A549 (cell line): ENCODE results near the gene KLF3.

ENCODE experiments used
- CBX2 ChIP-seq: fragments of 200-600 bp; sonication (generic); IDR thresholded peaks from 2 replicates; pipeline ENCODE4 v1.6.1; 2016; ENCODE audit warnings: low read depth, mild to moderate bottlenecking, borderline replicate concordance
- CHD2 ChIP-seq: fragments of 150-350 bp; IDR thresholded peaks from 2 replicates; pipeline ENCODE4 v1.6.1; 2014; ENCODE audit warnings: low read length; ENCODE audit not compliant: partially characterized antibody
- EP300 ChIP-seq, 2 experiments: fragments of >200 bp; sonication (Bioruptor Twin); formaldehyde crosslinking; IDR thresholded peaks; 2 replicates in 1 of 2; 3 replicates in 1 of 2; pipeline ENCODE4 v1.6.1; 2016 to 2017
- NR3C1 ChIP-seq: fragments of >200 bp; sonication (Bioruptor Twin); formaldehyde crosslinking; IDR thresholded peaks from 3 replicates; pipeline ENCODE4 v1.6.1; 2017
- POLR2A ChIP-seq: IDR thresholded peaks from 2 replicates; pipeline ENCODE4 v1.6.1; 2012; ENCODE audit warnings: mild to moderate bottlenecking, low read length
- TF ChIP-seq, protein P1 (sequence below): fragments of >200 bp; sonication (Bioruptor Twin); formaldehyde crosslinking; IDR thresholded peaks from 3 replicates; pipeline ENCODE4 v1.5.1; 2016
- TF ChIP-seq, protein P2 (sequence below): IDR thresholded peaks from 2 replicates; pipeline ENCODE4 v1.6.1; 2012; ENCODE audit warnings: low read depth, borderline replicate concordance

DNA sequence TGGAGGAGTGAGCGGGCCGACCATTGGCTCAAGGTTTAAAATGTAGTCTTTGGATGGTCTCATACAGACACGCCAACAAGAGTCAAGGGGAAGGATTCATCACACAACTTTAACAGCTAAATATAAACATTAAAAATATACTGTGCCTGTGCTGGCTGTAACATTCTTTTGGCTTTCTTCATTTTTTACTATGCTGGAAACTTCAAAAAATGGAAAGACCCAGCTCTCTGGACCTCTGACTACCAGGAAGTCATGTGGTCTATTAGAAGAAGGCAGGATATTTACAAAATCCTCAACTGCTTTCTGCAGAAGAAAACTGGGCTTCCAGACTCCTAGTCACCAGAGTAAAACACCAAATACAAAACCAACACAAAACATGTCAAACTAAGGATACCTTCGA is 49.8 kb upstream of the KLF3 start:
- TF ChIP-seq POLR2A (no peak), NR3C1 (no peak), CHD2 (no peak), CBX2 (no peak), EP300 (IDR thresholded peaks at IDR 0.05) (no peak)
- TF ChIP-seq, protein P1, sequence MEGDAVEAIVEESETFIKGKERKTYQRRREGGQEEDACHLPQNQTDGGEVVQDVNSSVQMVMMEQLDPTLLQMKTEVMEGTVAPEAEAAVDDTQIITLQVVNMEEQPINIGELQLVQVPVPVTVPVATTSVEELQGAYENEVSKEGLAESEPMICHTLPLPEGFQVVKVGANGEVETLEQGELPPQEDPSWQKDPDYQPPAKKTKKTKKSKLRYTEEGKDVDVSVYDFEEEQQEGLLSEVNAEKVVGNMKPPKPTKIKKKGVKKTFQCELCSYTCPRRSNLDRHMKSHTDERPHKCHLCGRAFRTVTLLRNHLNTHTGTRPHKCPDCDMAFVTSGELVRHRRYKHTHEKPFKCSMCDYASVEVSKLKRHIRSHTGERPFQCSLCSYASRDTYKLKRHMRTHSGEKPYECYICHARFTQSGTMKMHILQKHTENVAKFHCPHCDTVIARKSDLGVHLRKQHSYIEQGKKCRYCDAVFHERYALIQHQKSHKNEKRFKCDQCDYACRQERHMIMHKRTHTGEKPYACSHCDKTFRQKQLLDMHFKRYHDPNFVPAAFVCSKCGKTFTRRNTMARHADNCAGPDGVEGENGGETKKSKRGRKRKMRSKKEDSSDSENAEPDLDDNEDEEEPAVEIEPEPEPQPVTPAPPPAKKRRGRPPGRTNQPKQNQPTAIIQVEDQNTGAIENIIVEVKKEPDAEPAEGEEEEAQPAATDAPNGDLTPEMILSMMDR, result no peak
- TF ChIP-seq, protein P2, sequence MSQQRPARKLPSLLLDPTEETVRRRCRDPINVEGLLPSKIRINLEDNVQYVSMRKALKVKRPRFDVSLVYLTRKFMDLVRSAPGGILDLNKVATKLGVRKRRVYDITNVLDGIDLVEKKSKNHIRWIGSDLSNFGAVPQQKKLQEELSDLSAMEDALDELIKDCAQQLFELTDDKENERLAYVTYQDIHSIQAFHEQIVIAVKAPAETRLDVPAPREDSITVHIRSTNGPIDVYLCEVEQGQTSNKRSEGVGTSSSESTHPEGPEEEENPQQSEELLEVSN, result no peak
